Keratinocyte (primary cell): ENCODE measurements around the gene UQCR10.

Source experiments
- EZH2 ChIP-seq: IDR thresholded peaks from one replicate; pipeline ENCODE4 v1.6.1; 2012; ENCODE audit warnings: inconsistent platforms, mild to moderate bottlenecking, low read length, moderate library complexity
- TF ChIP-seq, protein P1 (sequence below), 3 experiments: IDR thresholded peaks in 1 of 3; conservative IDR thresholded peaks in 1 of 3; optimal IDR thresholded peaks in 1 of 3; 2 replicates in 2 of 3; 3 replicates in 1 of 3; pipeline versions ENCODE3 to v1.5.1; 2011; ENCODE audit warnings: low read length in 3 of 3, mild to moderate bottlenecking in 3 of 3, moderate library complexity in 2 of 3, control low read depth in 1 of 3, inconsistent platforms in 1 of 3; ENCODE audit not compliant: insufficient read depth in 2 of 3; ENCODE audit errors: extremely low read depth in 1 of 3

DNA sequence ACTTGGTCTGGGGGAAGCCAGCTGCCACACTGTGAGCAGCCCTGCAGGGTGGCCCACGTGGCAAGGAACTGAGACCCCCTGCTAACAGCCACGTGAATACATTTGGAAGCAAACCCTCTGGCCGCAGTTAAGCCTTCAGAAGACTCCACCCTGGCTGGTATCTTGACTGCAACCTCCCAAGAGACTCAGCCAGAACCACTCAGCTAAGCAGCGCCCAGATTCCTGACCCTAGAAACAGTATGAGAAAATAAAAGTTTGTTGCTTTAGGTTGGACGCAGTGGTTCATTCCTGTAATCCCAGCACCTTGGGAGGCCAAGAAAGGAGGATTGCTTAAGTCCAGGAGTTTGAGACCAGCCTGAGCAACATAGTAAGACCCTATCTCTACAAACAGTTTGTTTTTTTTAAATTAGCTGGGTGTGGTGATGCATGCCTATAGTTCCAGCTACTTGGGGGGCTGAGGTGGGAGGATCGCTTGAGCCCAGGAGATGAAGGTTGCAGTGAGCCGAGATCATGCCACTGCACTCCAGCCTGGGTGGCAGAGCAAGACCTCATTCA is 9.0 kb upstream of the UQCR10 start:
- TF ChIP-seq EZH2, result no peak
- TF ChIP-seq, protein P1, sequence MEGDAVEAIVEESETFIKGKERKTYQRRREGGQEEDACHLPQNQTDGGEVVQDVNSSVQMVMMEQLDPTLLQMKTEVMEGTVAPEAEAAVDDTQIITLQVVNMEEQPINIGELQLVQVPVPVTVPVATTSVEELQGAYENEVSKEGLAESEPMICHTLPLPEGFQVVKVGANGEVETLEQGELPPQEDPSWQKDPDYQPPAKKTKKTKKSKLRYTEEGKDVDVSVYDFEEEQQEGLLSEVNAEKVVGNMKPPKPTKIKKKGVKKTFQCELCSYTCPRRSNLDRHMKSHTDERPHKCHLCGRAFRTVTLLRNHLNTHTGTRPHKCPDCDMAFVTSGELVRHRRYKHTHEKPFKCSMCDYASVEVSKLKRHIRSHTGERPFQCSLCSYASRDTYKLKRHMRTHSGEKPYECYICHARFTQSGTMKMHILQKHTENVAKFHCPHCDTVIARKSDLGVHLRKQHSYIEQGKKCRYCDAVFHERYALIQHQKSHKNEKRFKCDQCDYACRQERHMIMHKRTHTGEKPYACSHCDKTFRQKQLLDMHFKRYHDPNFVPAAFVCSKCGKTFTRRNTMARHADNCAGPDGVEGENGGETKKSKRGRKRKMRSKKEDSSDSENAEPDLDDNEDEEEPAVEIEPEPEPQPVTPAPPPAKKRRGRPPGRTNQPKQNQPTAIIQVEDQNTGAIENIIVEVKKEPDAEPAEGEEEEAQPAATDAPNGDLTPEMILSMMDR (optimal IDR thresholded peaks at IDR 0.05 in 1 of 3, IDR thresholded peaks at IDR 0.05 in 1 of 3, conservative IDR thresholded peaks at IDR 0.05 in 1 of 3; ENCODE audit: extremely low read depth in 1 of 3, insufficient read depth in 2 of 3, low read length in 3 of 3), result no peak
